Cardiac muscle cell (in vitro differentiated cells and primary cell): Measurements from ENCODE around the gene KLC1. TPM values are rescaled to one million over a fixed set of nuclear protein-coding genes. Genes with fewer than 3 reads are reported as not detected.
"Not testable (repeated sequence)": the region's sequence is repeated elsewhere in the genome, so short reads cannot be mapped to it uniquely, and the experiment has no call there.

Source experiments
- DNase-seq, 2 donors: peaks; one replicate each; pipeline versions ENCODE4 v3.0.0 to v3.0.0-alpha.2; 2010 to 2017; ENCODE audit warnings: low read depth in 1 of 2, low spot score in 1 of 2
- H3K27ac ChIP-seq: fragments of 200-600 bp; sonication (generic); 2 replicates; pipeline ENCODE4 v1.5.1; 2016
- H3K27me3 ChIP-seq: fragments of 200-600 bp; sonication (generic); 2 replicates; pipeline ENCODE4 v1.6.0; 2016; ENCODE audit warnings: control low read depth
- H3K36me3 ChIP-seq: fragments of 200-600 bp; sonication (generic); 2 replicates; pipeline ENCODE4 v1.5.1; 2016; ENCODE audit warnings: control low read depth
- H3K4me1 ChIP-seq: fragments of 200-600 bp; sonication (generic); 2 replicates; pipeline ENCODE4 v1.8.1; 2017; ENCODE audit warnings: low read depth, mild to moderate bottlenecking, mixed run types
- H3K4me3 ChIP-seq: fragments of 200-600 bp; sonication (generic); 2 replicates; pipeline ENCODE4 v1.5.1; 2016; ENCODE audit warnings: mild to moderate bottlenecking
- H3K9me3 ChIP-seq: fragments of 200-600 bp; sonication (generic); 2 replicates; pipeline ENCODE4 v1.5.1; 2017; ENCODE audit warnings: low read depth, mild to moderate bottlenecking, control low read depth
- CTCF ChIP-seq: IDR thresholded peaks from 2 replicates; pipeline ENCODE4 v1.5.1; 2012; ENCODE audit warnings: low read depth, mild to moderate bottlenecking, low read length
- polyA plus RNA-seq: library from polyadenylated mRNA; unstranded; fragments of >200 nt; fragmentation: Nextera tagmentation; extraction: Ambion mirVana; gene quantifications from 2 replicates; pipeline ENCODE4 v1.2.1, GENCODE V29; 2016
- total RNA-seq: library from RNA; depleted of rRNA; stranded (reverse); fragments of >200 nt; gene quantifications from 2 replicates; pipeline ENCODE4 v1.2.3, GENCODE V29; 2016

The KLC1 gene
- total and polyA plus RNA-seq, 2 experiments from 2014 or later: 167 to 365 TPM

DNA sequence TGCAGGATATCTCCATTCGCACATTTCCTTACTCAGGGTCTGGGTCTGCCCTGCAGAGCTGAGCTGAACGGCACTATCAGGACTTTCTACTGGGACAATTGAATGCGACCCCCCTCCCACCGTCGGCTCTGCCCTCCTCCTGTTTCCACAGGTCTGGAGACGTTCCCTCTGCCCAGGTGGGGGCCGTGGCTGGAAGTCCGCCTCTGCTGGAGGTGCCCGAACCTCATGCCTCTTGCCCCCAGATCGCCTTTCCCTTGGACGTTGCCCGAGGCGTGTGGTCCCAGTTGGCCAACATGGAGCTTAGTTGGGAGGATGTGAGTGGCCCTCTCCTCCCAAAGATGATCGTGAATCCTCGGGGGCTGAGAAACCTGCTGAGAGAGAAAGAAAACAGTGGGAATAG is 21.2 kb upstream of the KLC1 start:
- H3K4me1 ChIP-seq: no peaks in the 10 kb centered on the region
- H3K27ac ChIP-seq: no peak overlapping the region
- no peak for TF ChIP-seq CTCF
- H3K9me3 ChIP-seq: no peaks in the 10 kb centered on the region
- no peaks in the 10 kb centered on the region for H3K36me3 ChIP-seq
- H3K27me3 ChIP-seq: peaks cover 7% of the 10 kb centered on the region
- no peak for DNase-seq
- no peak overlapping the region for H3K4me3 ChIP-seq

DNA sequence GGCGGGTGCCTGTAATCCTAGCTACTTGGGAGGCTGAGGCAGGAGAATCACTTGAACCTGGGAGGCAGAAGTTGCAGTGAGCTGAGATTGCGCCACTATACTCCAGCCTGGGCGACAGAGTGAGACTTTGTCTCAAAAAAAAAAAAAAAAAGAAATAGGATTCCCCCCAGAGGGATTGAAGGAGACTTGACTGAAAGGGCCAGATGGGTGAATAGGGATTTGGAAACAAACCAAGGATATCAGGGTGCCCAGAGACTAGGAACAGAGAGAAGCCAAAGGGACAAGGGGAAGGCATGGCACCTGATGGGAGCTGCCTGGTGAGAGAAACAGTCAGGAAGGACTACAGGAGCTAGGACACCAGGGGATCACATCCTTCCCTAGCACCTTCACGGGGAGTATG is 19.9 kb upstream of the KLC1 start:
- not testable (repeated sequence) for DNase-seq, H3K36me3 ChIP-seq, H3K27ac ChIP-seq, H3K9me3 ChIP-seq, H3K27me3 ChIP-seq, H3K4me1 ChIP-seq, H3K4me3 ChIP-seq

GRCh38 chr14:103611215-103611614 is 17.8 kb upstream of the KLC1 start:
- H3K27ac ChIP-seq: no peak overlapping the region
- H3K27me3 ChIP-seq: peaks cover 7% of the 10 kb centered on the region
- no peak for DNase-seq
- no peaks in the 10 kb centered on the region for H3K9me3 ChIP-seq
- H3K36me3 ChIP-seq: no peaks in the 10 kb centered on the region
- TF ChIP-seq CTCF: no peak
- H3K4me3 ChIP-seq: no peak overlapping the region
- H3K4me1 ChIP-seq: no peaks in the 10 kb centered on the region

- Histone ChIP-seq H3K36me3 (no peaks in the 10 kb centered on the region), H3K27me3 (no peaks in the 10 kb centered on the region), H3K9me3 (no peaks in the 10 kb centered on the region), H3K27ac (no peak overlapping the region), H3K4me3 (no peak overlapping the region), H3K4me1 (no peaks in the 10 kb centered on the region)
- no peak for DNase-seq
- TF ChIP-seq CTCF: no peak
Observed at GRCh38 chr14:103613517-103613916, 15.5 kb upstream of the KLC1 start.

GRCh38 chr14:103616635-103617300 is 12.2 kb upstream of the KLC1 start:
- Histone ChIP-seq H3K36me3 (no peaks in the 10 kb centered on the region), H3K27me3 (no peaks in the 10 kb centered on the region), H3K9me3 (no peaks in the 10 kb centered on the region), H3K4me3 (no peak overlapping the region), H3K4me1 (no peaks in the 10 kb centered on the region), H3K27ac (no peak overlapping the region)
- no peak for TF ChIP-seq CTCF
- no peak for DNase-seq

DNA sequence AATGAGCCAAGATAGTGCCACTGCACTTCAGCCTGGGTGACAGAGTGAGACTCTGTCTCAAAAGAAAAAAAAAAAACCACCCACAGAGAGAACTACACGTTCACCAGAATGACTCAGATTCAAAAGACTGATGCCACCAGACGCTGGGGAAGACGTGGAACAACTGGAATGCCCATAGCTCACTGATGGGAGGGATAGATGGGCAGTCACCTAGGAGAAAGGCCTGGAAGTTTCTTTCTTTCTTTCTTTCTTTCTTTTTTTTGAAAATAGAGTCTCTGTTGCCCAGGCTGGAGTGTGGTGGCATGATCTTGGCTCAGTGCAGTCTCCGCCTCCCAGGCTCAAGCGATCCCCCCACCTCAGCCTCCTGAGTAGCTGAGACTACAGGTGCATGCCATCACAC is 10.0 kb upstream of the KLC1 start:
- Histone ChIP-seq H3K27ac (no peak overlapping the region), H3K4me1 (no peaks in the 10 kb centered on the region), H3K36me3 (no peaks in the 10 kb centered on the region), H3K27me3 (no peaks in the 10 kb centered on the region), H3K4me3 (no peak overlapping the region), H3K9me3 (no peaks in the 10 kb centered on the region)
- no peak for TF ChIP-seq CTCF
- no peak for DNase-seq
